Activated CD8-positive, alpha-beta memory T cell treated with anti-CD3 and anti-CD28 coated beads for 4 hours (primary cell): ENCODE data around the gene MLKL.

ENCODE experiments used
- DNase-seq, 2 donors: peaks; one replicate each; pipeline ENCODE4 v3.0.0-alpha.2; 2020; ENCODE audit warnings: low read depth in 2 of 2

MLKL gene

DNA sequence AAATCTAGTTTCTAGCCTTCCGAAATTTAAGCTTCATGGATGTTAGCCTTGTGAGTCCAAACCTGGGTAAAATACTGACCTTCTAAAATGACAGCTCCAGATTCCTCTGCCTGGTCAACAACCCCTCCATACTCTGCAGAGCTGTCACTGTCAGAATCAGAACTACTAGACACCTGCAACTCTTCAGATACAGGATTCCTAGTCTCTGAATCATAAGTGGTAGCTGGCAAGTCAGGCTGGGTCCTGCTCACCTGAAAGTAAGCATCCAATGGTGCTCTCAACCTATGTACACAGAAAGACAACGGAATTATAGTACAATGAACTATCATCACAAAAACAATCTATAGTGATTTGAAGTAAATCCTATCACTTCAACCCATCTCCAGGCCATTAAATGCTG, 48.8 kb downstream of the MLKL start:
- DNase-seq = no peak

DNA sequence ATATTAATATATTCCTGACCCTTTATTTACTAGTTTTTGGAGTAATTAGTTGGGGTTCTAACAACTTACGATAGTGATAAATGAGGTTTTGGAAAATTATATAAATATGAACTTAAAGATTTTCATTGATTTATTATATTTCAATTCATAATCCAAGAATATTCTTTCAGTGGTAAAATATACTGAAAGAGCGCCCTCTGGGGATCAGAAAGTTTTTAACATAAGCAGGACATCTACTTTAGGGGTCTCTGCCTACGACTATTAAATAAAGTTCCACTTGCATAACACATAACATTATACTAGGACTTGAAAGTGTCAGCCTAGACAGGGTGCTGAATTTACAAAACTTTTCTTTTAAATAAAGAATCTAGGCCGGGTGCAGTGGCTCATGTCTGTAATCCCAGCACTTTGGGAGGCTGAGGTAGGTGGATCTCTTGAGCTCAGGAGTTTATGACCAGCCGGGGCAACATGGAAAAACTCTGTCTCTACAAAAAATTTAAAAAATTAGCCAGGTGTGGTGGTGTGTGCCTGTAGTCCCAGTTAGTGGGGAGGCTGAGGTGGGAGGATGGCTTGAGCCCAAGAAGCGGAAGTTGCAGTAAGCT, 49.6 kb downstream of the MLKL start:
- DNase-seq = no peak

DNA sequence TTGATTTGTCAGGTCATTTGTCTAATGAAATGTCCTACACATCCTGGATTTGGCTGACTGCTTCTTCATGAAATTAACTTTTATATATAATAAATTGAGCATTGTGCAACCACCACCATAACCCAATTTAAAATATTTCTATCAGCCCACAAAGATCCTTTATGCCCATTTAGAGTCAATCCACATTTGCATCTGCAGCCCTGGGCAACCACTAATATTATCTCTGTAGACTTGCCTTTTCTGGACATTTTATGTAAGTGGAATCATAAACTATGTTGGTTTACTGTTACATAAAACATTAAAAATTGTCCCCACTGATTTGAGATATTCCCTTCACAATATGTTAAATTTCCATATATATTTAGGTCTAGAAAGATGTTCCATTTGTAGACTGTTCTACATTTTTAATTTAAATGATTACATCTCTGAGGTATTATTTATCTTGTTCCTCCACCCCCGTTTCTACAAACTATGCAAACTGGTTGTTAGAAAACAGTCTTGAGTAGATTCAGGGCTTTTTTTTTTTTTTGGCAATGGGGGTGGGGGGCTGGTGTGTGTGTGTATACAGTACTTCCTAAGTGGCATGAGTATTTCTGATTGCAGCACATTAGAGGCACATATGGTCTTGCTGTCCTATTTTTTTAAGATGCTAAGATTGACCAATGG, 50.7 kb downstream of the MLKL start:
- no peak for DNase-seq

DNA sequence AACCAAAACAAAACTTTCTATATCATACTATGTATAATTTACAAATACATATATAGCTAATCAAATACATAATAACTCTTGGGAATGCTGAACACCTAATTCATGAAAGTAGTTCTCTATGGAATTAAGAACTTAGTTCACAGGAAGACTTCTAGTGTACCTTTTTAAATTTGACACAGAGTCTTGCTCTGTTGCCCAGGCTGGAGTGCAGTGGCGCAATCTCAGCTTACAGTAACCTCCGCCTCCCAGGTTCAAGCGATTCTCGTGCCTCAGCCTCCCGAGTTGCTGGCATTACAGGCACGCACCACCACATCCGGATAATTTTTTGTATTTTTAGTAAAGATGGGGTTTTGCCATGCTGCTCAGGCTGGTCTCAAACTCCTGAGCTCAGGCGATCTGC, 58.7 kb downstream of the MLKL start:
- DNase-seq = no peak

DNA sequence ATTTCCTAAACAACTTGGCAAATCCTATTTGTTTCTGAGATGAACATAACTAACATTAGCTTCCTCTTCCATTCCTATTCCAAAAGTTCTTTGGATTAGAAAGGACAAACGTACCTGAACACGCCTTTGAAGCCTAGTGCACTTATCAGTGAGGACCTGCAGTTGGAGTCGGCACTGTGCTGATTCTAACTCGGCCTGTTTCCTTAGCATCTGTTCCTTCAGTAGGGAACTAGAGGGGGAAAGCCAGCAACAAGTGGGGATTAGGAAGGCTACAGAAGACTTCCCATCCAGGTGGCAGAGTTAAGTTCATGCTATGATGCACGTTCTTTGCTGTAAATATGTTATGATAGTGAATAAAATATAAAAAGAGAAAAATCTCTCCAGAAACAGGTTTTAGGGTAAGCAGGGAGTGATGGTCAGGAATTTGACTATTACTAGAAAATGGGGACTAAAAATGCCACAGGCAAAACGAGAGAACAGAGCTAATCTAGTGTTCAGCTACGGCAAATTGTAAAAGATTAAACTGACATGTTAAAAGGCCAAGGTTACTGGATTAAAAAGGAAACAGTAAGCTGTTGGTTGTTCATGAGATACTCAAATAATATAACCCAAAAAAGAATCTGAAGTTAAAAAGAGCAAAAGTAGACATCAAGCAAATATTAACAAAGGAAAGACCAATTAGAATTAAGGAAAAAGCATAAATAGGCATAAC, 62.8 kb downstream of the MLKL start:
- no peak for DNase-seq

DNA sequence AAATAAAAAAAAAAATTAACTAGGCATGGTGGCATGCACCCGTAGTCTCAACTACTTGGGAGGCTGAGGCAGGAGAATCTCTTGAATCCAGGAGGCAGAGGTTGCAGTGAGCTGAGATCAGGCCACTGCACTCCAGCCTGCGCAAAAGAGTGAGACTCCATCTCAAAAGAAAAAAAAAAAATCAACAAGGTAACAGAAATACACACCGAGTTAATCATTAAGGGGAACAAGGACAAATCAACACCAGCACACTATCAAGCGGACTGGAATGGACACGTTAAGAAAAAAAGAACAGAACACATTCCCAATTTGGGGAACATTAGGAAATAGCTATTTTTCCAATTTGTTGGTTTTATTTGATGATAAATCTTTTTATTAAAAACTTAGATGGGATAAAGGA, 65.4 kb downstream of the MLKL start:
- no peak for DNase-seq

DNA sequence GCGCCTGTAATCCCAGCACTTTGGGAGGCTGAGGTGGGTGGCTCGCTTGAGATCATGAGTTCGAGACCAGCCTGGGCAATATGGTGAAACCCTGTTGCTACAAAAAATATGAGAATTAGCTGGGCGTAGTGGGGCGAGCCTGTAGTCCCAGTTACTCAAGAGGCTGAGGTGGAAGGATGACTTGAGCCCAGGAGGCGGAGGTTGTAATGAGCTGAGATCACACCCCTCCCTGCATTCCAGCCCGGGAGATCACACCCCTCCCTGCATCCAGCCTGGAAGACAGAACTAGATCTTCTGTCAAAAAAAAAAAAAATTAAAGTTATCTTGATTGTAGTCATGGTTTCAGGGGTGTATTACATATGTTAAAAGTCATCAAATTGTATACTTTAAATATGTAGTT, 67.0 kb downstream of the MLKL start:
- DNase-seq = no peak

DNA sequence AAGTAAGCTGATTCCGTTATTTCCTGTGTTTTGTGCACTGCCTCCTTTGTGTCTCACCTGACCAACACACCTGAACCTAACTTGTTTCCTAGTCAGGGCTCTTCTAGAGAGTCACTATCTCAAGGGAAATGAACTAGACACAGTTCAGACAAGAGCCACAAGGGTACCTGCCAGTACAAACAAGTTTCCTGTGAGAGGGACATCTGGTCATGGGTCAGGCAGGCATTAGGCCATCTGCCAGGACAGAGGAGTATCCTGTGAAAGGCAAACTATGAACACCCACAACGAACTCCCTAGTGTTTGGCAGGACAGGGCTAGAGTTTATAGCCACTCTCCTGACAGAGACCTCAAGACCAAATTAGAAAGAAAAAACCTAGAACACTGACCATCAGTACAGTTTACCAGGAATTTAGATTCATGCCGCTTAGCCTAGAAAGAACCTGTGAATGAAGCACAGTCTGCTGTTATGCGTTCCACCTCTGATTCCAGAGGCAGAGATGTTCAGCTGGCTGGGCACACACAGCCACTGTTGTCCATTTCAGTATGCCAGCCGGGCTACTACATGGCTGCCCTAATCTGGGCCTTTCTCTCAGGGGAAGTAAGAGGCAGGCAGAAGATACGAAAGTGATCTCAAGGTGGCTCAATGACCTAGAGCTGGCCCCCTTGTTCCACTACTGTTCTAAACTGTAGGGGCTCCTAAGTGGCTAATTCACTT, 73.0 kb downstream of the MLKL start:
- DNase-seq = no peak

DNA sequence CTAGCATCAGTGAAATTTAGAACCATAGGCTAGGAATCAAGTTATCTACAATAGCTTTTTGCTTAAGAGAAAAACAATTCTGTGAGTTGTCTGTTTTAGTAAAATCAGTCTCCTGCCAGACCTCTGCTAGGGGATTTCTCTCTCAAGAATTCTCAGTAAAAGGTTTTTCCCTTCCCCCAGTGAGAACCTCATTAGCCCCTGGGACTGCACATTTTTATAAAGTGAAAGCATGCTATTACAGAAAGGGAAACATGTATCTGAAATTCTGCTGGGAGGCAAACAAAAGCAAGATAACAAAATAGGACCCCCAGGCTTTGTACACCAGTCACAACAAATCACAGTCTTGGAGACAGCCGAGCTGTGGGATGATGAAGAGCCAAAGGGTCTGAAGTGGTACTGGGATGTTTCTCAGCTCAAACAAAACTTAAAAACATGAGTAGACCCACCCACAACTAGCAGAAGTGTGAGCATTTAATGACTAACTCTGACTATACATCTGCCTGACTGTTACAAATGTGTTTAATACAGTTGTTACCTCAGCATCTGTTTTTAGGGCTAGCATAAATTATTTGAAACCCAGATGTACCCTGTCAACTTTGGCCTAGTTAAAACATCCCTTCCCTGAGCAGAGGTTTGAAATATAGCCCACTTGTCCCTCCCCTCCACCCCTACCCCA, 73.8 kb downstream of the MLKL start:
- no peak for DNase-seq

DNA sequence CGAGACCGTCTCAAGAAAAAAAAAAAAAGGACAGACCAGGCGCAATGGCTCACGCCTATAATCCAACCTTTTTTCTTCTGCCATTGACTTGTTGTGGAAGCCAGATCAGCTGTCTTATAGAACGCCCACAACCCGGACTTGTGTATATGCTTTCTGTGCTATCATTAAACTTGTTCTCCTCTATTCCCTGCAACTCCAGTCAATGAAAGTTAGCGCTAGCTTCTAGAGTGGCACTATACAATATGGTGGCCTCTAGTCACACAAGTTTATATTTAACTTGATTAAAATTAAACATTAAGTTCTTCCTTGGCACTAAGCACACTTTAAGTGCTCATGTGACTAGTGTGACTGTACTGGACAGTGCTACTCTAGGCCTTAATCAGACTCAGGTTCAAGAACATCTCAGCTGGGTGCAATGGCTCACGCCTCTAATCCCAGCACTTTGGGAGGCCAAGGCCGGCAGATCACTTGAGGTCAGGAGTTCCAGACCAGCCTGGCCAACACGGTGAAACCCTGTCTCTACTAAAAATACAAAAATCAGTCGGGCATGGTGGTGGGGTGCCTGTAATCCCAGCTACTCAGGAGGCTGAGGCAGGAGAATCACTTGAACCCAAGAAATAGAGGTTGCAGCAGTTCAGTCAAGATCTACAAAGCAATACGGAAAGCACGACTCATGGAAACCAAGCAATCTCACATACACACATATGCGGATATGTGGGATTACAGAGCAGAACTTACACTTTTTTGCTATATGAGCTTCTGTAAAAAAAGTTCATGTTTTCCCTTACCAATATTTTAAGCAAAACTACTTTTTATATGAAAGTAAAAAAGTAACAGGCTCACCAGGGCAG, 74.9 kb downstream of the MLKL start:
- no peak for DNase-seq

DNA sequence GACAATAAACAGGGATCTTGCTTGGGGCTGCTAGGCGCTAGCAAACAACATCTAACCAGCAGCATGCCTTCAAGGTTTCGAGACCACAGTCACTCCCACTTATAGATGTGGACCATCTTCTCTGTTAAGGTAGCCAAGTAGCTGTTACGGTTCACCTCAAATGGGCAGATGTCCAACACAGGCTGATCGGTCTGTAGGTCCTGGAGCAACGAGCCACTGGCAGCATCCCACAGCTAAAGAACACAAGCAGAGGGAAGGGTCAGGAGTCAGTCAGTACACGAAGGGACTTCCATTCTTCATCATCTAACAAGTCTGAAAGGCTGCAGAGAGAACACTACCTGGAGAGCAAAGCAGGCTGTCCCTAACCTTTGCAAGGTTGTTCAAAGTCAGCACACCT, 76.8 kb downstream of the MLKL start:
- no peak for DNase-seq

DNA sequence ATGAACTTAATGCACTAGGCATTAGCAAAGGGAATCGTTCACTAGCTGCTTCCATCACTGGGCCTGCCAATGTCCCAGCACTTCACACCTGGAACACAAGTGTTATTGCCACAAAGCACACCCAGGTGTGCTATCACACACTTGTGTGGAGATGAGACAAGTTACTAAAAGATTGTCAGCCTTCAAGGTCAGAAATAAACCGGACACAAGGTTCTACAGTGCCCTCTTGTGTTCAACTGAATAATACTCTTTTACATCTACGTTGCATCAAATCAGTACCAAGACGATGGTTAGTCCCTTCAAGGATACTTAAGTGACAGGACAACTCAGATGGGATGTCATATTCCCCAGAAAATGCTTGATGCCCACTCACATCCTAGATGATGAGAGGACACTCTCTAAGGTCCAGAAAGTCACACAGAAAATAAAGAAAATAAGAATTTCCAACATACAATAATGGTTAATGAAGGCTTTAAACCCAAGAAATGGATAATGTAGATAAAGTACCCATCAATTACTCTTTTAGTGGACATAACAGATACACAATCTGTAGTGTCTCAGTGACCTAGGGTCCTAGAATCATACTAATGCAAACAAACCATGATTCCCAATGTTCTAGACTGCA, 77.3 kb downstream of the MLKL start:
- DNase-seq = no peak

DNA sequence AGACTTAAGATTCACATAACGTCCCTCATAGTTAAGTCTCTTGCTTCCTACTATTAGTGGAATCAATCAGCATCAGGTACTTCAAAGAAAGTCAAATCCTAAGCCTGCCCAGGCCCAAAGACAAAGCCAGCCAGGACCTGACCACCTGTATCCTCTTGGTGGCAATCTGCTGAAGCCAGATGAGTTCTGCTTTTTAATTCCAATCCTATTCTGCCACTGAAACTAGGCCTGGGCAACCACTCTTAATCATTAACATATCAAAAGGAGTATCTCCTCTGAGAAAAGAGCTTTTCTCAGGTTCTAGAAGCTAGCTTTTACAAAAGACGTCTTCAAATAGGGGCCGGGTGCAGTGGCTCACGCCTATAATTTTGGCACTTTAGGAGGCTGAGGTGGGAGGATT, 78.7 kb downstream of the MLKL start:
- DNase-seq = no peak
